Activated naive CD8-positive, alpha-beta T cell treated with anti-CD3 and anti-CD28 coated beads, Interleukin-2, amount 50 U/mL, for 16 hours (primary cell): ENCODE results near the gene SPANXN2.
"Not testable (repeated sequence)": the region's sequence is repeated elsewhere in the genome, so short reads cannot be mapped to it uniquely, and the experiment has no call there.

Source experiments
- DNase-seq: peaks from one replicate; pipeline ENCODE4 v3.0.0-alpha.2; 2020; ENCODE audit warnings: low read depth, low spot score

SPANXN2 gene, protein sequence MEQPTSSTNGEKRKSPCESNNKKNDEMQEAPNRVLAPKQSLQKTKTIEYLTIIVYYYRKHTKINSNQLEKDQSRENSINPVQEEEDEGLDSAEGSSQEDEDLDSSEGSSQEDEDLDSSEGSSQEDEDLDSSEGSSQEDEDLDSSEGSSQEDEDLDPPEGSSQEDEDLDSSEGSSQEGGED

GRCh38 chrX:143720652-143721051 lies at the start of gene SPANXN2:
TSS of gene SPANXN2 (minus strand) at chrX:143720752. CDS start at chrX:143720668, 84 bp downstream.
- not testable (repeated sequence) for DNase-seq

DNA sequence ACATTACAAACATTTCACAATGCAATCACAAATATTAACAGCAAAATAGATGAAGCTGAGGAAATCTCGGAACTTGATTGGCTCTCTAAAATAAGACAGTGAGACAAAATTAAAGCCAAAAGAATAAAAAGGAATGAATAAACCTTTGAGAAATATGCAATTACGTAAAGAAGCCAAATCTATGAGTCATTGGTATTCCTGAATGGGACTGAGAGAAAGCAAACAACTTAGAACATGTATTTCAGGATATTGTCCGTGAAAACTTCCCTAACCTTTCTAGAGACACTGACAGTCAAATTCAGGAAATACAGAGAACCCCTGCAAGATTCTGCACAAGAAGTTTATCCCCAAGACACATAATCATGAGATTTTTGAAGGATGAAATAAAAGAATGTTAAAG lies 48.4 kb upstream of the SPANXN2 start:
- no peak for DNase-seq

- not testable (repeated sequence) for DNase-seq
Measured at GRCh38 chrX:143767789-143768188, 47.2 kb upstream of the SPANXN2 start.

GRCh38 chrX:143757887-143758286 lies 37.3 kb upstream of the SPANXN2 start:
- no peak for DNase-seq

GRCh38 chrX:143757375-143757774 lies 36.8 kb upstream of the SPANXN2 start:
- no peak for DNase-seq

GRCh38 chrX:143754183-143754582 lies 33.6 kb upstream of the SPANXN2 start:
- DNase-seq = no peak

GRCh38 chrX:143733866-143734265 lies 13.3 kb upstream of the SPANXN2 start:
- DNase-seq = no peak

- no peak for DNase-seq
Measured at GRCh38 chrX:143726296-143726695, 5.7 kb upstream of the SPANXN2 start.

DNA sequence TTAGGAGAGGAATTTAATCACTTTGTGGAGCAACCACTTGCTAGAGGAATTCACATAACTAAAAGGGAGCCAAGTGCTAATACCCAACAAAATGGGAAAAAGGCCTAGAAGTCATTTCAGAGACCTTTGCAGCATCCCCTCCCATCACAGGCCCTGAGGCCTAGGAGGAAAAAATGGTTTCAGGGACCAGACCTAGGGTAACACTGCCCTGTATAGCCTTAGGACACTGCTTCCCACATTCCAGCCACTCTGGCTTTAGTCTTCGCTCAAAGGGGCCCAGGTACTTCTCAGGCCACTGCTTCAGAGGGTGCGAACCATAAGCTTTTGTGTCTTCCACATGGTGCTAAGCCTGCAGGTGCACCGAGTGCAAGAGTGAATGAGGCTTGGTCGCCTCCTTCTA lies 19.1 kb downstream of the SPANXN2 start:
- no peak for DNase-seq

DNA sequence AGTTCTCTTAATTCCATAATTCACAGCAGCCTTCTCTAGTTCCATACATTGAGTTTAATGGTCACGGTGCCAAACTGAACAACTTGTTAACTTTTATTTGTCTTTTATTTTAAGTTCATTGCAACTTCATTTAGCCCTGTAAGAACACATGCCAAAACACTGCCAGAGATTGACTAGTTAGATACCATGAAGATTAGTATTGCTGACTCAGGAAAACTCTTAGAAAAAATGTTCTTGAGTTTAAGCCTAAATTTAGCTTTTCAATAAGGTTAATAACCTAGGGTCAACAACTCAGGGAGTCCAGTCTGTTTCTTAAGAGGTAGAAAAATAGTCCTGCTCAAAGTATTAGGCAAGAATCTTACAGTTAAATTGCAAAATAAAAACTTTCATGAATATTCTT lies 25.7 kb downstream of the SPANXN2 start:
- DNase-seq = no peak

DNA sequence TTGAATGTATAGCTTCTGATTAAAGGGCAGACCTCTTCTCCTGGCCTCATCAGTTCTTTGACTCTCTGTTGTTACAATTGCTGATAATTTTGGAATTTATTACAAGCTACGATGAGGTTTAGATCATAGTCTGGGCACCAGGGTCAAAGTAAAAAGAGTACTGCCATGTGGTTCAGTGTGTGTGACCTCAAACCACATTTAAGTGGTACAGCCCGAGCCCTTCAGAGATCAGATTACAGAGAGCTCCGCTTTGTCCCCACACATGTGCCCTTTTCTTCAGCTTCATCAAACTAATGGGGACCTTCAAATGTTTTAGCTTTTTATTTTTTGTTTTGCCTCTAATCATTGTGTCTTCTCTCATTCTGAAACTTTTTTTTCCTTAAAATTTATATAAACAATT lies 37.1 kb downstream of the SPANXN2 start:
- DNase-seq = no peak

- DNase-seq = no peak
Measured at GRCh38 chrX:143674926-143675325, 45.6 kb downstream of the SPANXN2 start.

DNA sequence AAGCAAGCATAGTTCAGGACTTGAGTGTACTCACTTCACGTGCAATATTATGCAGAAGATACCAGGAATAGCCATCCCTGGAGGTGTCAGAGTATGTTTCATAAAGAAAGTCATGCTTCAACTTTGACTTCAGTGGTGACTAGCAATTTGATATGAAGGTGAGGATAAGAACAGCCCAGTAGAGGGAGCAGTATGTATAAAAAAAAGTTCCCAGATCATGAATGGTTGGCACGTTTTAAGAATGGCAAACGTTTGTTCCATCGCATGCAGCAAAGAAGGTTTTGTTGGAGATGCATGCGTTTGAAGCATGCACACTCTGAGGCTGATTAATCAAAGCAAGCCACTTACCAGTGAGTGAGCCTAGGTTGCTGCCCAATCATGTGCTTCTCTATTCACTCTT lies 51.2 kb downstream of the SPANXN2 start:
- DNase-seq = no peak

GRCh38 chrX:143664302-143664701 lies 56.2 kb downstream of the SPANXN2 start:
- no peak for DNase-seq

- DNase-seq = no peak
Measured at GRCh38 chrX:143663755-143664154, 56.8 kb downstream of the SPANXN2 start.
